ENCODE measurements around the gene NAPG.
"Not testable (repeated sequence)": the region's sequence is repeated elsewhere in the genome, so short reads cannot be mapped to it uniquely, and the experiment has no call there.

The NAPG gene

DNA sequence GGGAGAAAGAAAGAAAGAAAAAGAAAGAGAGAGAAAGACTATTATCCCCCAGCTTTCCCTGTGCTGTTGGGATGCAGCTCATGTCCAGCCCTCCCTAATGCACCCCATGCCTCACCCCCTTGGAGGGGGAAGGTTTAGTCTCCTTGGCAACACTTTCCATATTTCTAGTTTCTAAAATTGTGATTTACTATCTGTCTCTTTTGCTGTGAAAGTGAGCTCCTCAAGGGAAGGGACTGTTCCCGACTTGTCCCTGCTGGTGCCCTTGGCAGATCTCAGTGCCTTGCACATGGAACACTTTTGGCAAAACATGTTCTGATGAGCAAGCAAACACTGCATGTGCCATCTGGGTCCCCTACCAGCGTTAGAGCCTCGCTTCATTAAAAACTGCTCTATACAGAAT lies 11.7 kb upstream of the NAPG start:
- DNase-seq (ENCODE audit: low read depth in 2 of 2): no peak

DNA sequence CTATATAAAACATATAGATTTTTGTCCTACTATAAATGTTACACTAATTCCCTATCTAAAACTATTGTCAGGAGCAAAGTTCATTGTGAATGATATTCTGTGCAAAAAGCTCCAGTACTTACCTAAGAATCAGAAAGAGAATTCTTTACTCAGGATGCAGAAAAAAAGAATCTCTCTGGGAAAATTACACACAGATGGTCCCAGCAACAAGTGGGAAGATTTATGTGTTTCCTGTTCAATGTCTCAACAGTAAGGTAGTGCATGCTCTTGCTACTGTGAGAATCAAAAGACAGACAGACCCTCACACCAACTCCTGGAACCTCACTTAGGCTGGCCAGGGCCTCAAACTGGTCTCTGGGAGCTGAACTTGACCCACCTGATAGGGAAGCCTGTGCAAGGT lies 11.2 kb upstream of the NAPG start:
- DNase-seq (ENCODE audit: low read depth in 2 of 2): no peak

DNA sequence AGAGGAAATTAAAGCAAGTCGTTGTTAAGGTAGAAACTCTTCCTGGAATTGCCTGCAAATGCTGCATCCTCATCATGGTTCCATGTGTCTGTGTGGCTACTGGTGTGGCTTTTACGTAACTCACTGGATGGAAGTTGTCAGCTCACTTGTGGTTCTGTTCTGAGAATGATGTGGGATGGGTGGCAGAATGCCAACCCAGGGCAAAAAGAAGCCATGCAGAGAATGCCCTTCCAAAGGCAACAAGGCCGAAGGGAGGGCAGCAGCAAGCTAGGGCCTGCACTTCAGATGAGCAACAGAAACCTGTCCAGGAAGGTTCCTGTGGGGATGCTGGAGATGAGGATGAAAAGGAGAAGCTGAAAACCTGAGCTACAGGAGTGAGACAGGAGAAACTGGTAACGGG lies 10.4 kb upstream of the NAPG start:
- no peak for DNase-seq (ENCODE audit: low read depth in 2 of 2)

DNA sequence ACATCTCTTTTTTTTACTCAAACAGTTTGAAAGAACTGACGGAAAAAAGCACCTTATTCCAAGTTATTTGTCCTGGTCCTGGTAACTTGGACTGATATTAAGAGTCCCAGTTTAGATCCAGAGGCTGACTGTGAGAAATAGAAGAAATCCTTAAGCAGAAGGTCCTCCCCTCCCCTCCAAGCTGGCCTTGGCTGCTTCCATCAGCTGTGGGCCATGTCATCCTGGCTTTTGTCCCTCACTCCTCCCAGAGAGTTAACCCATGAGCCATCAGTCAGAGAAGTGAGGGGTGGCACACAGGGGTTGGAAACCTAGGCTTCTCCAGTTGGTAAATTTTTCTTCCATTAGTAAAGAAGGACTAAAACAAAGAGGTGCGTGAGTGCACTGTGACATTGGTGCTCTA lies 9.7 kb upstream of the NAPG start:
- DNase-seq (ENCODE audit: low read depth in 2 of 2): no peak

DNA sequence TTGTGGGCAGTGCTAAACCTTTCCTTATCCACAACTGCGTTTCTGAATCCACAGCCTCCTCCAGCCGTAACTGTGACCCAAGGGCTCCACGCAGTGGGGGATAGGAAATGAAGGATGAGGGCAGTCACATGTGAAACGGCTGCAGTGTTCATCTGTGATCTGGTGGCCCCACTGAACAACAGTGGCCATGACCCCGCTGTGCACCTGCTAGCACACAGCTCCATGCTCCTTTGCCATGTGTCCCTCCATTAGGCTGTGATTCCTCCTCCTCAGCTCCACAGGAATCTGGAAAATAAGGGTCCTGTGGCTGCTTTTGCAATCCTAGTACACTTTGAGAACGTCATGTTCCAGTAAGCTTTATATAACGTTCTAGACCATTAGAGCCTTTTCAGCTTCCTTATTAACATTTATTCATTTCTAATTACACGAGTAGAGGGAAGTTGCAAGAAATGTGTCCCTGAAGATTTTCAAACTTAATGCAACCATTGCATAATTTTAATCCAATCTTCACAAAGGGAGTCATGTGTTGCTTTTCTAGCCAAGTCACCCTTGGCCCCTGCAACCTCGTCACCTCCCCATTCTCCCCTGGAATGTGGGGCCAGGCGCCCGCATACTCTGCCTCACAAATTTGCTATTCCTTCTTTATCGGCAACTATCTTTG lies 7.1 kb upstream of the NAPG start:
- no peak for DNase-seq (ENCODE audit: low read depth in 2 of 2)

DNA sequence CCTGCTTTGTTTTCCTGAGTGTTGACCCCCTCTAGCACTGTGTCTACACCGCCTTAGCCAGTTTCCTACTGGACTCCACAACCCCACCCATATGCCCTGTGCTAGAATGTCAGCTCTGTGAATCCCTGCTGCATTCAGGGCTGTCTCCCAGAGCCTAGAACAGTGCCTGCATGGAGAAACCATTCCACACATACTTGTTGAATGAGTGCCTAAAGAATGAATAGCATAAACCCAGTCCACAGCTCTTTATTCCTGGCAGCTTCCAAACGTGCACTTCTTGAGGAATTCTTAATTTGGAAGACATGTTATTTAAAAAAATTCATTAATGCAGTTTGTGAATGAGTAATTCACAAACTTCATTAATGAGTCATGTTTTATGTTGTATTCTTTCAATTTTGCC lies 6.5 kb upstream of the NAPG start:
- peak; percentile 24 to 35 for DNase-seq (ENCODE audit: low read depth in 2 of 2)

DNA sequence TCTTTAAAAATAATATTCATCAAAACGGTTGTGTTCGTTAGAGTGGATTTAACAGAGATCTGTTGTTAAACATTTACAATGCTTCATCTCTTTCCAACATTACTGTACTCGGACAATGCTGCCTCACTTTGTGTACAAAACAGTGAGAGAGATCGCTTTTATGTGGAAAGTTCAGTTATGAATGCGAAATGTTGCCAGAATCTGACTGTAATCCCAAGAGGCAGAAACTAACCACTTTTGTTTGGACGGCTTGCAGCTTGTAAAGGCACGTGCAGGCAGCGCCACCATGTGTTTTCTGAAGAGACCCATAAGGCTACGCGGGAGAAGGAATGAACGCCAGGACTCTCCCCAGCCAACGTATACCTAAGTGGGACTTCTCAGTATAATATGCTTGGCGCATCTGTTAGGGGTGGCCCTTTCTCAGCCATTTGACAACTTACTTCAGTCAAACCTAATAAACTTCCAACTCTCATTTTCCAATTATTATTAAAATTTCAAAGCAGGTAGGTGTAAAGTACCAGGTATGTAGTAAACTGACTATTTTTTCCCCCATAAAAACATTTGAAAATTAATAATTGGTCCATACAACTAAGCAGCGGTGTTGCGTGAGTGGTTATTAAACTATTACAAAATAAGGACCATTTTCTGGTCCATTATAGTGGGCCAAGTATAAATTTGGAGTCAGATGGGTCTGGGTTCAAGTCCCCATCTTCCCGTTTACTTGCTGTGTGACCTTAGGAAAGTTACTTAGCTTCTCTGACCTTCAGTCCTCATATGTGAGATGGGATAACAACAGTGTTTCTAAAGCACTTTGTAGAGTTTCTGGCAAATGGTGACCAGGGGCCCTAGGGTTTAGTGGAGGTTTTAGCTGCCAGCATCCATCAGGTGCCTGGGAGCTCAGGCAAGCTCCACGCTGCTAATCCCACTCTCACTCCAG lies 5.6 kb upstream of the NAPG start:
- peak; percentile 91 for DNase-seq (ENCODE audit: low read depth in 2 of 2)

DNA sequence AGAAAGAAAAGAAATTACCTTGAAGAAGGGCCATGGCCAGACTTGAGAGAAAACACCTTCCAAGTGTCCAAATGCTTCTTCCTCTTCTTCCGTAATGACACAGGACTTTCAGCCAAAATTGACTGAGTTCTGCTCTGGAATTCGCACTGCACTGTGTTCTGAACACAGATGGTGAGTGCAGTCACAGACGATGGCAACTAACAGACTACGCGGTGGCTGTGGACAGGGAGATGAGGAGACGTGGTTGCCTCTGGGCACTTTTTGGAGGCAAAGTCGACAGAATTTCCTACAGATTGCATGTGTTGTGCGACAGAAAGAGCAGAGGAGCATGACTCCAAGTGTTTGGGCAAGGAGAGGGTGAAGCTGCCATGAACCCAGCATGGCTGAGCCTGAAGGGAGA lies 4.3 kb upstream of the NAPG start:
- DNase-seq (ENCODE audit: low read depth in 2 of 2): no peak

DNA sequence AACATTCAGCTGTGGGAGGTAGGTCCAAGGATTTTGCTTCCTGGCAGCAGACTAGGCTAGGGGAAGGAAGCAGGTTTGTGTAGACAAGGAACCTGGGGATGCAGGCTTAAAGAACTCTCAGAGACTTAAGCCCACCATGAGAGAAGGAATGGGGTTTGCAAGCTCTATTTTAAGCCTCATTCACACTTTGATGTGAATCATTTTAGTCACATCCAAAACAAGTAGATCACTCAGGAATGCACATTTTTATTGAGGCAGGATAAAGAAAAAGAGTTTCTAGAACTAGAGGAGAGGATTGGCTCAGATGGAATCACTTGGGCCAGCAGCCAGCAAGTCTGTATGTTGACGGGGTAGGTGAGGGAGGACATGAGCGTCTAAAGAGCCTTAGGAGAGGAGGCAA lies 3.3 kb upstream of the NAPG start:
- no peak for DNase-seq (ENCODE audit: low read depth in 2 of 2)

DNA sequence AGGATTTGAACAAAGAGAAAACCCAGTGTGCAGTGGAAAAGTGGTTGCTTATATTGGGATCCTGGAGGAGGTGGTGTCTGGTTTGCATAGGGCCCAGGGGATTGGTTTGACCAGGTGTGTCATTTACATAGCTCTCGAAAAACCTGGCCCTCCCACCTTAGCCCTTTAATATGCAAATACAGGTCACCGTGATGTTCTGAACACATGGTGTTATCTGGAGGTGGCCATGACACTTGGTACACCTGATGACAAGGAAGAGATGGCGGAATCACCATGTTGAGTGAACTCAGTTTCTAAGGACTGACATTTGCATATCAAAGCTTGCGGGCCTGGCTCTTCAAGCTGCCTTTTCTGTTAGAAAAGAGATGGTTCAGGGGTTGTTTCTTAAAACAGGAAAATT lies 2.3 kb upstream of the NAPG start:
- DNase-seq (ENCODE audit: low read depth in 2 of 2): no peak

DNA sequence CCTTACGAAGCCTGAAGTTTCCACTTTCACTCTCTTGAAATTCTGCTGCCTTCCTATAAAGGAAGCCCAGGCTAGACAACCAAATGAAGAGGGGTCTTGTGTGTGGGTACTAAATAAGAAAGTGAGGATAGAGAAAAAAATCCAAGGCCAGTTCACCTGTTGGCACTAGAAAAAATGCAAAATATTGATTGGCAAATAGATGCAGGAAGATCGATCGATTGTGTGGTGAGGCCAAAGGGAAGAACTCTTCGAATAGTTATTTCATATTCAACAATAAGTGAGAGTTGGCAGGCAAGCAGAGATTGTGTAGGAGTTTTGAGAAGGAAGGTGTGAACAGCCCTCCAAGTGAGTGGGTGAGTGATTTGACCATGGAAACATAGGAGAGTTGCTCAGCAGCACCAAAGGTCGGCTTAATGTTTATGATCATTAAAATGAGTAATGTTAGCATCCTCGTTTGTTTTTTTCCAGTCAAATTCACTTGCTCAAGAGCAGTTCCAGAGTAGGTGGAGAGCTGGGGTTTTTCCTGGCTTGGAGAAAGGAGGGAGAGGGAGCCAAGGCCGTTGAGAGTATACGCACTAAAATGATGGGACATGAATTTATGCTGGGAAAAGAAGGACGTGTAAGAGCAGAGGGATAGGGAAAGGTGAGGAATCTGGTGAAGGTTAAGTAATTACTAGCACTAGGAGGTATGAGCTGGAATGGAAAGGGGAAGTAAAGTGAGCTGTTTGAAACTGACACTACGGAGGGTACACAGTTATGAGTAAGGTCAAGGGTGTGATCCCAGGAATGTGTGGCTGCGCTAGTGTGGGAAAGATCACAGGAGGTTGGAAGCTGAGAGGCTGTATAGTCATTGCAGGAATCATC lies 1.1 kb upstream of the NAPG start:
- no peak for DNase-seq (ENCODE audit: low read depth in 2 of 2)

DNA sequence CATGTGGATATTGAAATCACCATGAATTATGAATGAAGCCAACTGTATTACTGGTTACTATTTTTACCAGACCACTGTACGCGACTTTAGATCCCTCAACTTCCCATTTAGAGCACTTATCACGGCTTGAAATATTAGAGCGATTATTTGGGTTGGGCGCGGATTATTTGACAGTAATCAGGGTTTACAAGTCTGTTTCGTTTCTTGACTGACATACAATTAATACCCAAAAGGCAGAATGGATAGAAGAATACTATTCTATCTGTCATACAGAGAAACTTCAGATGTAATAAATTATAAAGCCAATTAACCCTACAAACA lies 496 bp upstream of the NAPG start:
- no peak for DNase-seq (ENCODE audit: low read depth in 2 of 2)

DNA sequence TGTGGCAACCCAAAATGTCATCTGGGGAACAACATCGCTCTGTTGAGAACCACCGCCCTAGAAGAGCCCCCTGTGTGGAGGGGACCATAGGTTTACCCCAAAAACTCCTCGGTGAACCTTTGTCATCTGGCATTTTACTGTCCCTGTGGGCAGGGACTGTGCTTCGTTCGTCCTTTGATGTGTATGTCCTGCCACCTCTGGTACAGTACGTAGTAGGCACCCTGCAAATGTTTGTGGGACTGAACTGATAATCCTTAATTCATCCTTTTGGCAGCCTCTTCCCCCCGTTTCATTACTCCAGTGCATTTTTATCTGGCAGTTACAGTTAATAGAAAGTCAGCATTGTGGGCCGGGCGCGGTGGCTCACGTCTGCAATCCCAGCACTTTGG lies 728 bp downstream of the NAPG start:
- DNase-seq (ENCODE audit: low read depth in 2 of 2): no peak

DNA sequence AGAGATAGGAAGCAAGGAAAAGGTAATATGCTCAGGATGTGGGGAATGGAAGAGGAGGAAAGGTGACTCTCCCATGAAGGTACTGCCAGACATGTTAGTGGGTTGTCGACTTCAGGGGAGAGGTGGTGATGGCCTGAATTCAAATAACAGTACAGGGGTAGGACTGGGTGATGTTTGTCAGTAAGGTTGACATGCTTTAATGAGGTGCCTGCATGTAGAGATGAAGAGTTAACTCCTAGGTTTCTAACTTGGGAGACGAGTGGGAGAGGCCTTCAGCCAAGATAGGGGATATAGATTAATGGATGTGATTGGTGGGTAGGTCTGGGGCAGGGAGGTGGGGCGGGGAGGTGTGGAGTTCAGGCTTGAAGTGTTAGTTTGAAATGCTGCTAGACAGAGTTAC lies 2.6 kb downstream of the NAPG start:
- DNase-seq (ENCODE audit: low read depth in 2 of 2): no peak

DNA sequence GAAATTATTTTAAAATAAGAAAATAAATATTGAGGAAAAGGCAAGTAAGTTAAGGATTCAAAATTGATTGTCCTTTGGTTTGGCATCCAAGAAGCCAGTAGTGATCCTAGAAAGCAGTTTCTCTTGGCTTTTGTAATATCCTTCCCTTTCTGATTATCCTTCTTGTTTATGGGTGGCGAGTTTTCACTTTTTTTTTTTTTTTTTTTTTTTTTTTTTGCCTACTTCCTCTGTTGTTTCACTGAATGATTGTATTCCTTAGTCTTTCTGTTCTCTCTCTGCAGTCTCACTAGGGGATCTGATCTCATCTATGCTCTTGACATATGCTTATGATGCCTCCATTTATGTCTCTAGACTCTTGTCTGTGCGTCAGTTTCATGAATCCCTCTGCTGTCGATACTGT lies 4.2 kb downstream of the NAPG start:
- DNase-seq (ENCODE audit: low read depth in 2 of 2): no peak

DNA sequence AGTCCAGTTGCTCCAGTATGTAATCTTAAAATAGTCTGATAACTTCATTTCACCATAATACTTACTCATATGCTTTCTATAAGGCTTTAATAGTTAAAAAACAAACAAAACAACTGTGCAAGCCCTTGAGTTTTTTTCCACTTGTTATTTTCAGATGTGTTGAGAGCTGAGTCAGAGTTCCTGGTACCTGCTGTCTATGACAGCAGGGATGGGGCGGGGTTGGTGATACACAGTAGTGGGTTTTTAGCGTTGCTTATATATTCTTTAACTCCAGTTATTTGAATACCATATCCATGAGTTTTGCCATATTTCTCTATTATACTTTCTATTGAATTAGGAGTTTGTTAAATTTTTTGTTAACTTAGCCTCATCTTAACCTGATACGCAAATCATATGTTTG lies 5.0 kb downstream of the NAPG start:
- no peak for DNase-seq (ENCODE audit: low read depth in 2 of 2)

DNA sequence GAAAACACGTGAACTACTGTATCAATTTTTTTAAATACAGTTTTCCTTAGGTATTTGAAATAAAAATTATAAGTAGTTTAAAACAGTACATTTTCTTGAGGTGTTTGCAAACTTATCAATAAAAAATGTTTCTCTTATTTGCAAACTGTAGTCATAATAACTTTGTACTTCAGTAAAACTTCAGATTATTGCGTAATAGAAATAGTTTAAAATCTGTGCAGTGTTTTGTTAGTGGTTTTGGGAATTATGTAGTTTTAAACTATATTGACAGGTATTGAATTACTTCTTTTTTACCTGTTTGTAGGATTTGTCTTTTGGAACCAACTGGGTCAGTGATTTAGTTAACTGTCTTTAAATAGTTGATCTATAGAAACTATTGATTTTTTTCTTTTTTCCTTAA lies 7.3 kb downstream of the NAPG start:
- no peak for DNase-seq (ENCODE audit: low read depth in 2 of 2)

DNA sequence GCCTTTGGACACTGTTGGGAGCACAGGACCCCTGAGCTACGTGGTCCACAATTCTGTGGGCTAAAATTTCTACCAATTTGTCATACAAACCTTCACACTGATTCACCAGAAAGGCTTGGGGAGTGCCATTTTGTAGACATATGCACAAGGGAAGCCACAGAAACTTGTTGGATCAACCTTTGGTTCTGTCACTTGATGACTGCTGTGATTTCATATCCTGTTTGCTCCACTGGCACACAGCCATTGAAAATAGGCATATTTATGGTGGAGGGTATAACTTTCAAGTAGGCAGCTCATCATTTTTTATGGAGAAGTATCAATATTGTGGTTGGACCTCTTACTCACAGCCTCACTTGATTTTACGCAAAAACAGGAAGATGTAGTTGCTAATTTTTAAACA lies 10.5 kb downstream of the NAPG start:
- no peak for DNase-seq (ENCODE audit: low read depth in 2 of 2)

DNA sequence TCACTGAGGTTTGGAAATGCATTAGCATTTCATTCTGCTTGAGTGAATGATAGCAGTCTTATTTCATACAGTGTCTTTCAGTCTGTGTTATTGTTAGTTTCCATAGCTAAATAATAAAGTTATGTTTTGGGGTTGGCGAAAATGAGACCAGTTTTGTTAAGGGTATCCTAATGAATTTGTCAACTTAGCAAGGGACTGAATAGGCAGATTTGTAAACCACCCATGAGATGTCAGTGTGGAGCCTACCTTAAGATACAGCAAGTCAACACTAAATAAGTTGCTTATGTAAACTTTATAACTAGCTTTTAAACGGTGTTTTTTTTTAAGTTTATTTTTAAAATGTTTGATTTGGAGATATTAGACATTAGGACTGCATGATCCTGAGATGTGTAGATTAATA lies 11.9 kb downstream of the NAPG start:
- DNase-seq (ENCODE audit: low read depth in 2 of 2): no peak

DNA sequence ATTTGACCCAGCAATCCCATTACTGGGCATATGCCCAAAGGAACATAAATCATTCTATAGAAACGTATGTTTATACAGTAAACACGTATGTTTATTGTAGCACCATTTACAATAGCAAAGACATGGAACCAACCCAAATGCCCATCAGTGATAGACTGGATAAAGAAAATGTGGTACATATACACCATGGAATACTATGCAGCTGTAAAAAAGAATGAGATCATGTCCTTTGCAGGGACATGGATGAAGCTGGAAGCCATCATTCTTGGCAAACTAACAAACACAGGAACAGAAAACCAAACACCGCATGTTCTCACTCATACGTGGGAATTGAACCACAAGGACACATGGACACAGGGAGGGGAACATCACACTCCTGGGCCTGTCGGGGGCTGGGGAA lies 13.3 kb downstream of the NAPG start:
- not testable (repeated sequence) for DNase-seq (ENCODE audit: low read depth in 2 of 2)

DNA sequence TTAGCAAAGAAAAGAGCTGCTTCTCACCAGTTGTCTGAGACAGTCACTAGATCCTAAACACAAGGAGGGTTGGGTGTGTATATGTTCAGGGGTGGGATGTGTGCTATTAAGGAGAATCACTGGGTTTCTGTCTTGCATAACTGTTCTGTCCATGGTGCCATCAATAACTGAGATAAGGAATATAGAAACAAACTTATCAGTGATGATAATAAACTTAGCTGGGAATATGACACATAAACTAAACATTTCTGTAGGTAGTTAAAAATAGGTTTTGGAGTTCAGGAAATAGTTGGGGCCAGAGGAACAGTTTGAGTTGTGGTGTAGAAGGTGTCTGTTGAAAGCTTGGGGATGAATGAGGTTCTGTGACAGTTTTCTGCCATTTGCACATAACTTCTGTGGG lies 17.4 kb downstream of the NAPG start:
- DNase-seq (ENCODE audit: low read depth in 2 of 2): no peak

DNA sequence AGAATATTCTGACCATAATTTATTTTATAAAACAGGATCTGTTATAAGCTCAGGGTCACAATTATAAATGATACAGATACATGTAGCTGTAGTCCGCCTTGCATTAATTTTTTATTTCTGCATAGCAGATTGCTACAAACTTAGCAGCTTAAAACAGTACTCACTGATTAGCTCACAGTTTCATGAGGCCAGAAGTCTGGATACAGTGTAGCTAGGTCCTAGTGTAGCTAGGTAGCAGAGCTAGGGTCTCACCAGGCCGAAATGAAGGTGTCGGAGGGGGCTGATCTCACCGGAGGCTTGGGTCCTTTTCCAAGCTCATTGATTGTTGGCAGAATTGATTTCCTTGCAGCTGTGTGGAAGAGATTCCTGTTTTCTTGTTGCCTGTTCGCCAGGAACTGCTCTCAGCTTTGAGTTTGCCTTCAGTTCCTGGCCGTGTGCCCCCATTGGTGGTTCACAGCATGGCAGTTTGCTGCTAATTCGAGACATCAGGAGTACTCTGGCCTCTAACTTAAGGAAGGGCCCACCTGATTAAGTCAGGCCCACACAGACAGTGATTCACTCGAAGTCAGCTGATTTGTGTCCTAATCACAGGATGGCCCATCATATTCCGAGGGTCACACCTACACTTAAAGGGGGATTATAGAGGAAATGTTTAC lies 18.4 kb downstream of the NAPG start:
- DNase-seq (ENCODE audit: low read depth in 2 of 2): no peak

Measured in fibroblast of skin of left biceps (primary cell).